ENCODE data around the gene GLS2. TPM values are rescaled to one million over a fixed set of nuclear protein-coding genes. Genes with fewer than 3 reads are reported as not detected.
A peak's percentile ranks its signal among the peaks of the same experiment; 100 is the strongest.
"Not testable (repeated sequence)": the region's sequence is repeated elsewhere in the genome, so short reads cannot be mapped to it uniquely, and the experiment has no call there.

GLS2 gene
- total and polyA plus RNA-seq, 5 donors = 0.42 to 1.2 (median 0.60) TPM

DNA sequence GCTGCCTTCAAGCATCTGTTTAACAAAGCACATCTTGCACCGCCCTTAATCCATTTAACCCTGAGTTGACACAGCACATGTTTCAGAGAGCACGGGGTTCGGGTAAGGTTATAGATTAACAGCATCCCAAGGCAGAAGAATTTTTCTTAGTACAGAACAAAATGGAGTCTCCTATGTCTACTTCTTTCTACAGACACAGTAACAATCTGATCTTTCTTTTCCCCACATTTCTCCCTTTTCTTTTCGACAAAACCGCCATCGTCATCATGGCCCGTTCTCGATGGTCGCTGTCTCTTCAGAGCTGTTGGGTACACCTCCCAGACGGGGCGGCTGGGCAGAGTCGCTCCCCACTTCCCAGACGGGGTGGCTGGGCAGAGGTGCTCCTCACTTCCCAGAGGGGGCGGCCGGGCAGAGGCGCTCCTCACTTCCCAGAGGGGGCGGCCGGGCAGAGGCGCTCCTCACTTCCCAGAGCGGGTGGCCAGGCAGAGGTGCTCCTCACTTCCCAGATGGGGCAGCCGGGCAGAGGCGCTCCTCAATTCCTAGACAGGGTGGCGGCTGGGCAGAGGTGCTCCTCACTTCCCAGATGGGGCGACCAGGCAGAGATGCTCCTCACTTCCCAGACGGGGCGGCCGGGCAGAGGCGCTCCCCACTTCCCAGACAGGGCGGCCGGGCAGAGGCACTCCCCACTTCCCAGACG is 5.6 kb upstream of the GLS2 start:
- DNase-seq; H3K4me3 ChIP-seq (ENCODE audit: low read length); intact Hi-C loops (cut with DNase I); H3K4me1 ChIP-seq (ENCODE audit: control insufficient read depth, insufficient read depth, low read length); H3K9me3 ChIP-seq (ENCODE audit: control insufficient read depth, low read length); H3K27me3 ChIP-seq (ENCODE audit: control insufficient read depth, insufficient read depth); H3K27ac ChIP-seq (ENCODE audit: low read length); ATAC-seq: not testable (repeated sequence)
- WGBS = 90% methylated on average over 31 of the region's 31 CpGs

DNA sequence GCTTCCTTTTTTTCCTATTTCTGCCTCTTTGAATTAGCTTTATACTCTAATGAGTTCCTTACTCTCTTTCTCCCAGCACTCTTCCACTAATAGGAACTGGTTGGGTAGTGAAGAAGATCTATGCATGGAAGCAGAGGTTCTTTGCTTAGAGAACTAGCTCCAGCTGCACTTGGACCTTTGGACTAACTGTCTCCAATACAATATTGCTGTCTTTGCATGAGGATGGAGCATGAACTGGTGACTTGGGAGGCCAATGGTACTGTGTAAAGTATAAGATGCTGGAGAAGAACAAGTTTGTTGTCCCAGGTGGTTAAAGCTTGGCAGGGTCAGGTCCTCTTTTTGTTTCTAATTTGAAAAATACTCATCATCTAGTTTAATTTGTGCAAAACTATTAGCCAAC is 2.4 kb upstream of the GLS2 start:
- no peak for DNase-seq
- no peaks in the 10 kb centered on the region for H3K27me3 ChIP-seq (ENCODE audit: control insufficient read depth, insufficient read depth)
- no peak for ATAC-seq
- H3K4me1 ChIP-seq (ENCODE audit: control insufficient read depth, insufficient read depth, low read length) = no peaks in the 10 kb centered on the region
- H3K4me3 ChIP-seq (ENCODE audit: low read length) = no peak overlapping the region
- intact Hi-C loops (cut with DNase I) = no loop called here
- H3K27ac ChIP-seq (ENCODE audit: low read length) = no peak overlapping the region
- H3K9me3 ChIP-seq (ENCODE audit: control insufficient read depth, low read length) = no peaks in the 10 kb centered on the region

DNA sequence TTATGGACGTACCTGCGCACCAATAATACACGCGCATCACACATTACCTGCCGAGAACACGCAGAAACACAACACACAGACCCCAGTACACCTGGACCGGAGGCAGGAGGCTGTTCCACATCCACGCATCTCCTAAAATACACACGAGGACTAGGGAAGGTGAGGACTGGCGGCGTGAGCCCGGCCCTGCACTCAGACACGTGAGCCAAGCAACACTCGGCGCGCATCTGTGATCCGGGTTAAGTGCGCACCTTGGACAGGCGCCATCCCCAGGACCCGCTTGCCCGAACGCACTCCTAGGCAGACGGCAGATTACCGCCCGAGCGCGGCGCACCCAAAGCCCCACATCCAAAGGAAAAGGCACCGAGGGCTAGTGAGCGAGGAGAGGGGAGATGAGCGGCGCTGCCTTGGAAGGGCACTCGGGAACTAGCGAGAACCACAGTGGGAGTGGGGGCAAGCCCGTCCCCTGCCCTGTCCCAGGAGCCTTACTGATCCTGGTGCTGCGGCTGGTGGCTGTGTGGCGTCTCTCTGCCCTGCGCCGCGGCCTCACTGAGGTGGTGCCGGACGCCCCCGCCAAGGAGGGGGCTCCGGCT is 417 bp downstream of the GLS2 start:
- no peaks in the 10 kb centered on the region for H3K9me3 ChIP-seq (ENCODE audit: control insufficient read depth, low read length)
- peak; percentile 33 to 78 (median 73) for DNase-seq
- intact Hi-C loops (cut with DNase I) = no loop called here
- H3K27me3 ChIP-seq (ENCODE audit: control insufficient read depth, insufficient read depth) = no peaks in the 10 kb centered on the region
- ATAC-seq = peak; percentile 54 to 62
- H3K4me1 ChIP-seq (ENCODE audit: control insufficient read depth, insufficient read depth, low read length) = no peaks in the 10 kb centered on the region
- H3K27ac ChIP-seq (ENCODE audit: low read length) = no peak overlapping the region
- H3K4me3 ChIP-seq (ENCODE audit: low read length) = peak overlapping the region; percentile 64
- WGBS = 6% methylated on average over 44 of the region's 44 CpGs

DNA sequence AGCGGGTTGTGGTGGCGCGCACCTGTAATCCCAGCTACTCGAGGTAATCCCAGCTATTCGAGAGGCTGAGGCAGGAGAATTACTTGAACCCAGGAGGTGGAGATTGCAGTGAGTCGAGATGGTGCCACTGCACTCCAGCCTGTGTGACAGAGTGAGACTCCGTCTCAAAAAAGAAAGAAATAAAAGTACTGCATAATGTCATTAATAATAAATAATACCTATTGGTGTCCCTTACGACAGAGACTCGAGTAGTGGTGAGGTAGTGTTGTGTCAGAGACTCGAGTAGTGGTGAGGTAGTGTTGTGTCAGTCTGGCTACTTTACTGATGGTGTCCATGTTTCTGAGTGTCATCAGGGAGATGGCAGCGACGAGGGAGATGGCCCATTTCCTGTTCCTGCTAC is 1.3 kb downstream of the GLS2 start:
- ATAC-seq = no peak
- intact Hi-C loops (cut with DNase I) = no loop called here

DNA sequence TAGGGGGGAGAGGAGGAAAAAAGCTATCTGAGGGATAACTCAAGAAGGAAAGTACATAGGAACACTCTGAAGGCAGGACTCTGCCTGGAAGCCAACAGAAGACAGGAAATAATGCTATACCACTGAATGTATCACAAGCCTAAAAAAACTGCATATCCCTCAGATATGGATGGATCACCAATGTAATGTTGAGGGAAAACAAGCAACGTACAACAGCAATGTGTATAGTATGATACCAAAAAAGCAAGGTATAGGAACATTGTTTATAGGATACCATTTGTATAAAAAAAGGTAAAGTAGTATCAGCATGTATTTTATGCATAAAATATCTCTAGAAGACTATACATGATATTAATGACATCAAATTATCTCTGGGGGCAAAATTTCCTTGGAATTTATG is 3.4 kb downstream of the GLS2 start:
- intact Hi-C loops (cut with DNase I) = no loop called here
- Histone ChIP-seq H3K27me3 (ENCODE audit: control insufficient read depth, insufficient read depth) (no peaks in the 10 kb centered on the region), H3K4me3 (ENCODE audit: low read length) (no peak overlapping the region), H3K4me1 (ENCODE audit: control insufficient read depth, insufficient read depth, low read length) (no peaks in the 10 kb centered on the region), H3K9me3 (ENCODE audit: control insufficient read depth, low read length) (no peaks in the 10 kb centered on the region), H3K27ac (ENCODE audit: low read length) (no peak overlapping the region)
- ATAC-seq (no peak), DNase-seq (no peak)
- WGBS = 90% methylated on average over 1 of the region's 1 CpG

More for the DNA sequence above, 1.3 kb downstream of the GLS2 start:
- Histone ChIP-seq H3K27me3 (ENCODE audit: control insufficient read depth, insufficient read depth) (no peaks in the 10 kb centered on the region), H3K4me1 (ENCODE audit: control insufficient read depth, insufficient read depth, low read length) (no peaks in the 10 kb centered on the region), H3K9me3 (ENCODE audit: control insufficient read depth, low read length) (no peaks in the 10 kb centered on the region), H3K27ac (ENCODE audit: low read length) (no peak overlapping the region), H3K4me3 (ENCODE audit: low read length) (no peak overlapping the region)
- WGBS = 83% methylated on average over 12 of the region's 12 CpGs
- no peak for DNase-seq

DNA sequence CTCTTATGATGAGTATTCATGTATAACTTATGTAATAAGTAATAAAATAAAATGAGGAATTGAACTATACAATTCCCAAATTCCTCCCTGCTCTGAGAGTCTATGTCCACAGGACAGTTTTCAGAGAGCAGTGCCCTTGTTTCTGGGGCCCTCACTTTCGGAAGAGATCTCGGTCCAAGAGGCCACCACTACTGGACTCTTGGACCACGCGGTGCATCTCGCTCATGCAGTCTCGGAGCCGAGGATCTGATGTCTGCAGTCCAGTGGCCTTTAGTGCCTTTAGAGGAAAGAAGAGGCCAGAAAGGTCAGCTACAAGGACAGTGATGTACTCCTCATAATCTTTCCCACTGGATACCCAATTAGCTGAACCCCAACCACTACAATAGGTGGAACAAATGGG is 8.3 kb downstream of the GLS2 start:
- H3K9me3 ChIP-seq (ENCODE audit: control insufficient read depth, low read length) = no peaks in the 10 kb centered on the region
- H3K27ac ChIP-seq (ENCODE audit: low read length) = no peak overlapping the region
- intact Hi-C loops (cut with DNase I) = no loop called here
- H3K4me1 ChIP-seq (ENCODE audit: control insufficient read depth, insufficient read depth, low read length) = no peaks in the 10 kb centered on the region
- H3K4me3 ChIP-seq (ENCODE audit: low read length) = no peak overlapping the region
- 91% methylated on average over 7 of the region's 7 CpGs for WGBS
- H3K27me3 ChIP-seq (ENCODE audit: control insufficient read depth, insufficient read depth) = no peaks in the 10 kb centered on the region
- ATAC-seq (no peak), DNase-seq (no peak)

DNA sequence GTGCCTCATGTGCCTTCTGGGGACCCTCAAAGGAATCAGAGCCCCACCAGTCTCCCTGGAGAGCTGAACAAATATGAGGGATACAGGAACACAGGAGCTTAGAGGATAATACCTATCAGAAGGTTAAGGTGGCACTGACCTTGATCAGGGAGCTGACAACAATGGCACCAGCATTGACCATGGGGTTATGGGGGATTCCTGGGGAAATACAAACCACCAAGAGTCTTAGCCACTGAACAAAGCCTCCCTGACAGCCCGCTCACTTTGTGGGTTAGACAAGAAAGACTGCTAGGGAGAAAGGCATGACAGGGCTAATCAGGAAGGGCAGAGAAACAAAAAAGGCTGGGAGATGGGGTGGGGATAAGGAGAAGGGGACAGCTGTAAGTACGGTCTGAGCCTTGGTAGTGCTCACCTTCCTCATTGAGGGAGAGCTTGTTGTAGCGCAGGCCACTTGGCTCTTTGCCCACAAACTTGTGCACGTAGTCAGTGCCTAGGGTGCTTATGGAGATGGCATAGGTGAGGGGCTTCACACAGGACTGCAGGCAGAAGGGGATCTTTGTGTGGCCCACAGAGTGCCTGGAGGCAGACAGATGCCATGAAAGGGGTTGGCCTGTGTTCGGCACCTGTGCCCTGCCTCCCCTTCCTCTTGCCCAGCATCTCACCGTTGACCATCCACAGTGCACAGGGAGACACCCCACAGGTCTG is 10.3 kb downstream of the GLS2 start:
- intact Hi-C loops (cut with DNase I) = no loop called here
- DNase-seq (no peak), ATAC-seq (no peak)
- Histone ChIP-seq H3K4me3 (ENCODE audit: low read length) (no peak overlapping the region), H3K27ac (ENCODE audit: low read length) (no peak overlapping the region), H3K4me1 (ENCODE audit: control insufficient read depth, insufficient read depth, low read length) (no peaks in the 10 kb centered on the region), H3K9me3 (ENCODE audit: control insufficient read depth, low read length) (no peaks in the 10 kb centered on the region), H3K27me3 (ENCODE audit: control insufficient read depth, insufficient read depth) (no peaks in the 10 kb centered on the region)
- WGBS = 90% methylated on average over 6 of the region's 6 CpGs

DNA sequence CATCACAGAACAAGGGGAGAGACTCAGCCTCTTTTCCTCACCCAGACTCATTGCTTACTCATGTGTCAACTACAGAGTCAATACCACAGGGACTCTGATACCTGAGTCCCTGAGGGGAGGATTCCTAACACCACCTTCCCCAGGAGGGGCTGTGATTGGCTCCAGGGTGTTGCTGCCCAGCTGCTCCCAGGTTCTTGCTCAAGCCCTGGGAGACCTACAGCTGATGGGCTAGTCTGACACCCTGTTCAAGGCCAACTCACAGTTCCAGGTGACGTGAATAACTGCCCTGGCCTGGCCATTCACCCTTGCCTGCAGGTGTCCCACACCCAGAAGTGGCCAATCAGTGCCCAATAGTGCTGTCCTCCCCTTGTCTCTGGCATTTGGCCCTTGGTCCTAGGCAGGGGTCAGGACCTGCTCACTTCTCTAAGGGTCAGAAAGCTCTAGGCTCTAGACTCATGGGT is 11.0 kb downstream of the GLS2 start:
- ATAC-seq = peak; percentile 7 to 38
- 97% methylated on average over 1 of the region's 1 CpG for WGBS
- intact Hi-C loops (cut with DNase I) = no loop called here
- Histone ChIP-seq H3K27ac (ENCODE audit: low read length) (no peak overlapping the region), H3K4me1 (ENCODE audit: control insufficient read depth, insufficient read depth, low read length) (no peaks in the 10 kb centered on the region), H3K9me3 (ENCODE audit: control insufficient read depth, low read length) (no peaks in the 10 kb centered on the region), H3K27me3 (ENCODE audit: control insufficient read depth, insufficient read depth) (no peaks in the 10 kb centered on the region), H3K4me3 (ENCODE audit: low read length) (no peak overlapping the region)
- no peak for DNase-seq

DNA sequence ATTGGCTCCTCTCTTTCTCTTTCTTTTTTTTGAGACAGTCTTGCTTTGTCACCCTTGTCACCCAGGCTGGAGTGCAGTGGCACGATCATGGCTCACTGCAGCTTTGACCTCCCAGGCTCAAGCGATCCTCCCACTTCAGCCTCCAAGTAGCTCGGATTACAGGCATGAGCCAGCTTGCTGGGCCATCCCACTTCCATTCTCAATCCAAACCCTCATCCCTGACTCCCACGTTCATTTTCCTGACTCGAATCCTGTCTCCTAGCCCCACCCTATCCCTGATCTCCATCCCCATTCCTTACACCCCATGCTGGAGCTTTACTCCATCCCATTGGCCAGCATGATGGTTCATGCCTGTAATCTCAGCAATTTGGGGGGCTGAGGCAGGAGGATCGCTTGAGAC is 11.8 kb downstream of the GLS2 start:
- no peak overlapping the region for H3K4me3 ChIP-seq (ENCODE audit: low read length)
- intact Hi-C loops (cut with DNase I) = no loop called here
- H3K4me1 ChIP-seq (ENCODE audit: control insufficient read depth, insufficient read depth, low read length) = no peaks in the 10 kb centered on the region
- no peak overlapping the region for H3K27ac ChIP-seq (ENCODE audit: low read length)
- DNase-seq (no peak), ATAC-seq (no peak)
- 84% methylated on average over 6 of the region's 6 CpGs for WGBS
- H3K27me3 ChIP-seq (ENCODE audit: control insufficient read depth, insufficient read depth) = no peaks in the 10 kb centered on the region
- no peaks in the 10 kb centered on the region for H3K9me3 ChIP-seq (ENCODE audit: control insufficient read depth, low read length)

DNA sequence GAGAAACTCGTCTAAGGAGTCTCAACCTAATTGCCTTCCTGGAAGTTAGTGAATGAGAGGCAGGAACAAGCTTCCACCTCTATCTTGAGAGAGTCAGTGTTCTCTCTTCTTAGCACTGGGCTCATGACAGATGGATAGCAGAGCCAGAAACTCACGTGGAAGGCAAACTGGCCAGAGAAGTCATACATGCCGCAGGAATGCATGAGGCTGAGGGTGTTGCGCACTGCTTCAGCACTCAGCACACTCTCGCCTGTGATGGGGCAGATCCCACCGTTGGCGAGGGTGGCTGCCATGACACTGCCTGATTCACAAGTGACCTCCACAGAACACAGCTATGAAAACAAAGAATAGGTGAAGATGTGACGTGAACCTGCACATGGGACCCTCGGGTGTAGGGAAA is 13.6 kb downstream of the GLS2 start:
- no peak for ATAC-seq
- peaks cover 1% of the 10 kb centered on the region for H3K4me1 ChIP-seq (ENCODE audit: control insufficient read depth, insufficient read depth, low read length)
- H3K27me3 ChIP-seq (ENCODE audit: control insufficient read depth, insufficient read depth) = no peaks in the 10 kb centered on the region
- DNase-seq = no peak
- H3K9me3 ChIP-seq (ENCODE audit: control insufficient read depth, low read length) = no peaks in the 10 kb centered on the region
- H3K4me3 ChIP-seq (ENCODE audit: low read length) = no peak overlapping the region
- intact Hi-C loops (cut with DNase I) = no loop called here
- WGBS = 92% methylated on average over 9 of the region's 9 CpGs
- H3K27ac ChIP-seq (ENCODE audit: low read length) = no peak overlapping the region

Data from right cardiac atrium (tissue), 5 donors.